Neural progenitor cell (in vitro differentiated cells): ENCODE results near the gene TRPV2. TPM values are rescaled to one million over a fixed set of nuclear protein-coding genes. Genes with fewer than 3 reads are reported as not detected.

ENCODE experiments used
- DNase-seq: peaks from one replicate; pipeline ENCODE4 v3.0.0-alpha.2; 2016; ENCODE audit warnings: low spot score
- H2AFZ ChIP-seq: fragments of 200-600 bp; sonication (generic); replicated peaks from 2 replicates; pipeline ENCODE4 v1.6.1; 2016; ENCODE audit warnings: antibody characterized with exemption
- H3F3A ChIP-seq: fragments of 200-600 bp; sonication (generic); 2 replicates; pipeline ENCODE4 v1.6.1; 2016; ENCODE audit warnings: antibody characterized with exemption, low read depth
- H3K27ac ChIP-seq: fragments of 200-600 bp; sonication (generic); 2 replicates; pipeline ENCODE4 v1.5.1; 2016; ENCODE audit warnings: mild to moderate bottlenecking
- H3K27me3 ChIP-seq: fragments of 200-600 bp; sonication (generic); 2 replicates; pipeline ENCODE4 v1.6.1; 2016; ENCODE audit warnings: mild to moderate bottlenecking, moderate library complexity
- H3K36me3 ChIP-seq: fragments of 200-600 bp; sonication (generic); 2 replicates; pipeline ENCODE4 v1.5.1; 2016
- H3K4me1 ChIP-seq: fragments of 200-600 bp; sonication (generic); 2 replicates; pipeline ENCODE4 v1.6.1; 2016; ENCODE audit warnings: mixed run types
- H3K4me2 ChIP-seq: fragments of 200-600 bp; sonication (generic); 2 replicates; pipeline ENCODE4 v1.6.1; 2016
- H3K4me3 ChIP-seq: fragments of 200-600 bp; sonication (generic); 2 replicates; pipeline ENCODE4 v1.5.1; 2016
- H3K79me2 ChIP-seq: fragments of 200-600 bp; sonication (generic); 2 replicates; pipeline ENCODE4 v1.6.1; 2016; ENCODE audit warnings: low read depth
- H3K9ac ChIP-seq: fragments of 200-600 bp; sonication (generic); 2 replicates; pipeline ENCODE4 v1.6.1; 2016
- H3K9me3 ChIP-seq: fragments of 200-600 bp; sonication (generic); 2 replicates; pipeline ENCODE4 v1.5.1; 2016; ENCODE audit warnings: low read depth
- H4K20me1 ChIP-seq: fragments of 200-600 bp; sonication (generic); 2 replicates; pipeline ENCODE4 v1.6.1; 2016; ENCODE audit warnings: low read depth
- H3K27ac Mint-ChIP-seq: 3 replicates; pipeline ENCODE4 v1.8.0; 2021; ENCODE audit warnings: mixed read lengths
- H3K27me3 Mint-ChIP-seq: 2 replicates; pipeline ENCODE4 v1.8.0; 2022; ENCODE audit warnings: low read depth, mild to moderate bottlenecking, inconsistent platforms, moderate library complexity, mixed read lengths; ENCODE audit not compliant: insufficient read depth
- H3K36me3 Mint-ChIP-seq: 3 replicates; pipeline ENCODE4 v1.8.0; 2021; ENCODE audit warnings: mixed read lengths
- H3K4me1 Mint-ChIP-seq: 3 replicates; pipeline ENCODE4 v1.8.0; 2021; ENCODE audit warnings: mixed read lengths
- H3K4me3 Mint-ChIP-seq: 3 replicates; pipeline ENCODE4 v1.8.0; 2021; ENCODE audit warnings: mild to moderate bottlenecking, moderate library complexity, mixed read lengths
- H3K9me3 Mint-ChIP-seq: 3 replicates; pipeline ENCODE4 v1.8.0; 2020; ENCODE audit warnings: mixed read lengths
- EZH2 ChIP-seq: fragments of 200-600 bp; sonication (generic); IDR thresholded peaks from 2 replicates; pipeline ENCODE4 v1.6.1; 2017; ENCODE audit warnings: antibody characterized with exemption, mild to moderate bottlenecking, moderate library complexity
- EZH2phosphoT487 ChIP-seq: fragments of 200-600 bp; sonication (generic); IDR thresholded peaks from 2 replicates; pipeline ENCODE4 v1.6.1; 2017; ENCODE audit warnings: antibody characterized with exemption
- total RNA-seq: library from RNA; depleted of rRNA; stranded (reverse); fragments of >200 nt; gene quantifications from 2 replicates; pipeline ENCODE4 v1.2.3, GENCODE V29; 2015; ENCODE audit warnings: low replicate concordance
- TF ChIP-seq, protein P1 (sequence below): fragments of 200-600 bp; sonication (generic); IDR thresholded peaks from 2 replicates; pipeline ENCODE4 v1.5.1; 2017; ENCODE audit warnings: antibody characterized with exemption, mild to moderate bottlenecking

TRPV2 gene
- total RNA-seq, 1 donor from 2014 or later = 0.49 TPM

- no peaks in the 10 kb centered on the region for H3K79me2 ChIP-seq
- H3K4me2 ChIP-seq = peak overlapping the region; percentile 28
- DNase-seq = peak; percentile 58
- no peak overlapping the region for H3K9ac ChIP-seq
- peak overlapping the region; percentile 60 for H3K4me3 Mint-ChIP-seq
- peaks cover 4% of the 10 kb centered on the region for H3K4me1 ChIP-seq
- H3K36me3 ChIP-seq = no peaks in the 10 kb centered on the region
- no peaks in the 10 kb centered on the region for H4K20me1 ChIP-seq
- peaks cover 19% of the 10 kb centered on the region for H3K4me1 Mint-ChIP-seq
- H3K27ac ChIP-seq = peak overlapping the region; percentile 46
- H3K4me3 ChIP-seq = no peak overlapping the region
- no peaks in the 10 kb centered on the region for H3K27me3 ChIP-seq
- no peak overlapping the region for H2AFZ ChIP-seq
- no peaks in the 10 kb centered on the region for H3K9me3 Mint-ChIP-seq
- TF ChIP-seq EZH2phosphoT487 (no peak), EZH2 (no peak)
- TF ChIP-seq, protein P1, sequence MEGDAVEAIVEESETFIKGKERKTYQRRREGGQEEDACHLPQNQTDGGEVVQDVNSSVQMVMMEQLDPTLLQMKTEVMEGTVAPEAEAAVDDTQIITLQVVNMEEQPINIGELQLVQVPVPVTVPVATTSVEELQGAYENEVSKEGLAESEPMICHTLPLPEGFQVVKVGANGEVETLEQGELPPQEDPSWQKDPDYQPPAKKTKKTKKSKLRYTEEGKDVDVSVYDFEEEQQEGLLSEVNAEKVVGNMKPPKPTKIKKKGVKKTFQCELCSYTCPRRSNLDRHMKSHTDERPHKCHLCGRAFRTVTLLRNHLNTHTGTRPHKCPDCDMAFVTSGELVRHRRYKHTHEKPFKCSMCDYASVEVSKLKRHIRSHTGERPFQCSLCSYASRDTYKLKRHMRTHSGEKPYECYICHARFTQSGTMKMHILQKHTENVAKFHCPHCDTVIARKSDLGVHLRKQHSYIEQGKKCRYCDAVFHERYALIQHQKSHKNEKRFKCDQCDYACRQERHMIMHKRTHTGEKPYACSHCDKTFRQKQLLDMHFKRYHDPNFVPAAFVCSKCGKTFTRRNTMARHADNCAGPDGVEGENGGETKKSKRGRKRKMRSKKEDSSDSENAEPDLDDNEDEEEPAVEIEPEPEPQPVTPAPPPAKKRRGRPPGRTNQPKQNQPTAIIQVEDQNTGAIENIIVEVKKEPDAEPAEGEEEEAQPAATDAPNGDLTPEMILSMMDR = no peak
- H3K27me3 Mint-ChIP-seq = peaks cover 7% of the 10 kb centered on the region
- peaks cover 23% of the 10 kb centered on the region for H3F3A ChIP-seq
- H3K9me3 ChIP-seq = no peaks in the 10 kb centered on the region
- H3K27ac Mint-ChIP-seq = peak overlapping the region; percentile 55
- no peaks in the 10 kb centered on the region for H3K36me3 Mint-ChIP-seq
Measured at GRCh38 chr17:16407911-16408588, 7.3 kb upstream of the TRPV2 start.

DNA sequence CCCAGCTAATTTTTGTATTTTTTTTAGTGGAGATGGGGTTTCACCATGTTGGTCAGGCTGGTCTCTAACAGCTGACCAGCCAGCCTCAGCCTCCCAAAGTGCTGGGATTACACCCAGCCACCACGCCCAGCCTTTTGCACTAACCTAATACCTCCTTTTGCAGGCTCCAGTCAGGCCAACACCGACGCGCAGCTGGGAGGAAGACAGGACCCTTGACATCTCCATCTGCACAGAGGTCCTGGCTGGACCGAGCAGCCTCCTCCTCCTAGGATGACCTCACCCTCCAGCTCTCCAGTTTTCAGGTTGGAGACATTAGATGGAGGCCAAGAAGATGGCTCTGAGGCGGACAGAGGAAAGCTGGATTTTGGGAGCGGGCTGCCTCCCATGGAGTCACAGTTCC lies 2.0 kb downstream of the TRPV2 start:
- Histone ChIP-seq H3K4me3 (no peak overlapping the region), H3F3A (no peaks in the 10 kb centered on the region), H3K27me3 (no peaks in the 10 kb centered on the region), H3K79me2 (no peaks in the 10 kb centered on the region), H3K27ac (no peak overlapping the region), H3K9ac (no peak overlapping the region), H2AFZ (no peak overlapping the region), H4K20me1 (no peaks in the 10 kb centered on the region), H3K9me3 (no peaks in the 10 kb centered on the region), H3K4me1 (peaks cover 5% of the 10 kb centered on the region), H3K36me3 (no peaks in the 10 kb centered on the region), H3K4me2 (no peak overlapping the region)
- peaks cover 8% of the 10 kb centered on the region for H3K27me3 Mint-ChIP-seq
- H3K9me3 Mint-ChIP-seq = no peaks in the 10 kb centered on the region
- H3K4me3 Mint-ChIP-seq = no peak overlapping the region
- no peak for TF ChIP-seq EZH2
- TF ChIP-seq EZH2phosphoT487 = no peak
- TF ChIP-seq, protein P1 = no peak
- DNase-seq = no peak
- no peak overlapping the region for H3K27ac Mint-ChIP-seq
- H3K4me1 Mint-ChIP-seq = peaks cover 32% of the 10 kb centered on the region
- H3K36me3 Mint-ChIP-seq = no peaks in the 10 kb centered on the region

DNA sequence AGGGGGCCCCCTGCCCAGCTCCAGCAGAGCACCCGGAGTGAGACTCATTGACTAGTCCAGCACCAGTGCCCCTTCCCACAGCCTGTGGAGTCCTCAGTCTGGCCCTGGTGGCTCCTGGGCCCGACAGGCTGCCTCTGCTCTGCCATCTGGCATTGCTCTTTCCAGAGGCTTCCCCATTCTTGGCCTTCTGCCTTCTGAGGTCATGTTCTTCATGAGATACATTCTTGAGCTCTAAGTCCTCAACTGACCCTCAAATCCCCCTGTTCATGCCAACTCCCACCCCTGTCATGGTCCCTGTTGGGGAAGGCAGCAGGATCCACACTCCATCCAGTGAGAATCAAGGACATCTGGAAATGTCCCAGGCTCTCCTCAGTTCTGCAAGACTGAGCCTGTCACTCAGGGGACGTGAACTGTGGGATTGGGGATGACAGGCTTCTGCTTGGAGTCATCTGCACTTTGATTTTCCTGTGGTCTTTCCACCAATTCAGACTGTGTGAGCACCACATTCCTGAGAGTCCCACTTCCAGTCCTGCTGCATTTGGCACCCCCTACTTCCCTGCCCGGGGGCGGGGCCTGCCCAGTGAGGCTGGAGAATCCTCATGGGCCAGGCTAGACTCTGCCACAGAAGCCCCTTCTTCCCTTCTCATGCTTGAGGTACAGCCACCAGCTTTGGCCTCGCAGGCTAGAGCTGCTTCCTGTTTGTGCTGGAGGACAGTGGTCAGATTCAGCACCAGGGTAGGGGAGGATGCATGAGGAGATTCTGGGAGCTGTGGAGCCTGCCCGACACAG lies 2.7 kb downstream of the TRPV2 start:
- no peak overlapping the region for H3K9ac ChIP-seq

More for the DNA sequence above, 2.7 kb downstream of the TRPV2 start:
- no peaks in the 10 kb centered on the region for H3K36me3 Mint-ChIP-seq
- H2AFZ ChIP-seq = no peak overlapping the region
- H3K4me3 ChIP-seq = no peak overlapping the region
- TF ChIP-seq, protein P1 = no peak
- TF ChIP-seq EZH2phosphoT487 = no peak
- no peak for TF ChIP-seq EZH2
- no peaks in the 10 kb centered on the region for H3K36me3 ChIP-seq
- H3F3A ChIP-seq = no peaks in the 10 kb centered on the region
- no peak for DNase-seq
- no peak overlapping the region for H3K4me3 Mint-ChIP-seq
- H3K4me1 Mint-ChIP-seq = peaks cover 28% of the 10 kb centered on the region
- peaks cover 6% of the 10 kb centered on the region for H3K27me3 Mint-ChIP-seq
- no peaks in the 10 kb centered on the region for H4K20me1 ChIP-seq
- H3K27me3 ChIP-seq = no peaks in the 10 kb centered on the region
- H3K79me2 ChIP-seq = no peaks in the 10 kb centered on the region
- no peaks in the 10 kb centered on the region for H3K9me3 ChIP-seq
- H3K27ac ChIP-seq = no peak overlapping the region
- peaks cover 5% of the 10 kb centered on the region for H3K4me1 ChIP-seq
- H3K27ac Mint-ChIP-seq = peak overlapping the region; percentile 78
- H3K4me2 ChIP-seq = no peak overlapping the region
- H3K9me3 Mint-ChIP-seq = no peaks in the 10 kb centered on the region
